GM12892 (cell line): Measurements from ENCODE around the gene BPIFB3.

Experiments used
- POLR2A ChIP-seq: IDR thresholded peaks from 2 replicates; pipeline ENCODE4 v1.6.1; 2011; ENCODE audit warnings: low read depth, low read length, control low read depth
- POLR2AphosphoS5 ChIP-seq: IDR thresholded peaks from 2 replicates; pipeline ENCODE4 v1.6.1; 2011; ENCODE audit warnings: low read depth, low read length, control low read depth
- TAF1 ChIP-seq: IDR thresholded peaks from 2 replicates; pipeline ENCODE4 v1.6.1; 2011; ENCODE audit warnings: low read depth, mild to moderate bottlenecking, control low read depth, low read length, borderline replicate concordance

GRCh38 chr20:33017542-33017941 lies 36.2 kb upstream of the BPIFB3 start:
- TF ChIP-seq POLR2AphosphoS5 = no peak
- no peak for TF ChIP-seq TAF1
- no peak for TF ChIP-seq POLR2A
